ENCODE results near the gene MRPS6. TPM values are rescaled to one million over a fixed set of nuclear protein-coding genes. Genes with fewer than 3 reads are reported as not detected.

MRPS6 gene
- total RNA-seq, 1 experiment from 2014 or later: 109 TPM

- POLR2A ChIA-PET: no interaction called here
- H3K9me3 ChIP-seq (ENCODE audit: control insufficient read depth, insufficient read depth, low read depth, low read length): no peaks in the 10 kb centered on the region
- in situ Hi-C loops (cut with HindIII; ENCODE audit: low pct_unique_long_range_greater_than_20kb, low sequenced_read_pairs): no loop called here
- intact Hi-C loops (cut with micrococcal nuclease; ENCODE audit: unreplicated experiment): no loop called here
- no peak for DNase-seq (ENCODE audit: low read depth, low spot score)
- no peaks in the 10 kb centered on the region for H3K36me3 ChIP-seq (ENCODE audit: control insufficient read depth, insufficient read depth, low read length)
- no peak for TF ChIP-seq REST (IDR thresholded peaks at IDR 0.05; ENCODE audit: insufficient read depth in 1 of 2, low read depth in 2 of 2, low read length in 1 of 2)
- TF ChIP-seq, protein P1, sequence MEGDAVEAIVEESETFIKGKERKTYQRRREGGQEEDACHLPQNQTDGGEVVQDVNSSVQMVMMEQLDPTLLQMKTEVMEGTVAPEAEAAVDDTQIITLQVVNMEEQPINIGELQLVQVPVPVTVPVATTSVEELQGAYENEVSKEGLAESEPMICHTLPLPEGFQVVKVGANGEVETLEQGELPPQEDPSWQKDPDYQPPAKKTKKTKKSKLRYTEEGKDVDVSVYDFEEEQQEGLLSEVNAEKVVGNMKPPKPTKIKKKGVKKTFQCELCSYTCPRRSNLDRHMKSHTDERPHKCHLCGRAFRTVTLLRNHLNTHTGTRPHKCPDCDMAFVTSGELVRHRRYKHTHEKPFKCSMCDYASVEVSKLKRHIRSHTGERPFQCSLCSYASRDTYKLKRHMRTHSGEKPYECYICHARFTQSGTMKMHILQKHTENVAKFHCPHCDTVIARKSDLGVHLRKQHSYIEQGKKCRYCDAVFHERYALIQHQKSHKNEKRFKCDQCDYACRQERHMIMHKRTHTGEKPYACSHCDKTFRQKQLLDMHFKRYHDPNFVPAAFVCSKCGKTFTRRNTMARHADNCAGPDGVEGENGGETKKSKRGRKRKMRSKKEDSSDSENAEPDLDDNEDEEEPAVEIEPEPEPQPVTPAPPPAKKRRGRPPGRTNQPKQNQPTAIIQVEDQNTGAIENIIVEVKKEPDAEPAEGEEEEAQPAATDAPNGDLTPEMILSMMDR (IDR thresholded peaks at IDR 0.05): no peak
- no peak for TF ChIP-seq POLR2AphosphoS5 (IDR thresholded peaks at IDR 0.05; ENCODE audit: low read depth, low read length)
- no peak for TF ChIP-seq SIN3A (IDR thresholded peaks at IDR 0.05; ENCODE audit: borderline replicate concordance, insufficient read depth, low read depth, low read length)
- TF ChIP-seq TCF7L2 (IDR thresholded peaks at IDR 0.05; ENCODE audit: low read depth, low read length): no peak
- BruUV-seq (replicated peaks): no TSS peak
- CTCF ChIA-PET: no interaction called here
- peaks cover 11% of the 10 kb centered on the region for H3K4me1 ChIP-seq (ENCODE audit: control insufficient read depth, insufficient read depth, low read length)
- no peak overlapping the region for H3K27ac ChIP-seq (ENCODE audit: low read length)
- ATAC-seq: no peak
- H3K27me3 ChIP-seq (ENCODE audit: control insufficient read depth, insufficient read depth, low read length): no peaks in the 10 kb centered on the region
- H3K4me3 ChIP-seq (ENCODE audit: low read depth in 2 of 2, low read length in 2 of 2): no peak overlapping the region
Observed at GRCh38 chr21:34107606-34108005, 34.2 kb downstream of the MRPS6 start.

DNA sequence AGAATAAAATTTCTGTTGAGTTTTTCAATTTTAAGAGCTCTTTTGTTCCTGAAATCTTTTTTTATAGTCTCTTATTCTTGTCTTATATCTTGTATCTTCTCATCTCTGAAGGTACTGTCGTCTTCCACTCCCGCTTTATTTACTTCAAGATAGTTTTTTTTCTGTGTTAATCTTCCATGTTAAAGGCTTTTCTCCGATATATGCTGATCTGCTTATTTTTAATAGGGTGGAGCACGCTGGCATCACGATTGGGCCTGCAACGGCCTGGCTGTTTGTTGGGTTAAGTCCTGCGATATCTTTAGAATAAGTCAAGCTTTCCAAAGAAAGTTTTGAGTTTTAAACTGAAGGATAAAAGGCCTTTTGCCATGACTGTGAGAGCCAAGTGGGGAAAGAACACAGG, 35.7 kb downstream of the MRPS6 start:
- Histone ChIP-seq H3K4me1 (ENCODE audit: control insufficient read depth, insufficient read depth, low read length) (peaks cover 14% of the 10 kb centered on the region), H3K4me3 (ENCODE audit: low read depth in 2 of 2, low read length in 2 of 2) (no peak overlapping the region), H3K27ac (ENCODE audit: low read length) (no peak overlapping the region), H3K9me3 (ENCODE audit: control insufficient read depth, insufficient read depth, low read depth, low read length) (no peaks in the 10 kb centered on the region), H3K27me3 (ENCODE audit: control insufficient read depth, insufficient read depth, low read length) (no peaks in the 10 kb centered on the region), H3K36me3 (ENCODE audit: control insufficient read depth, insufficient read depth, low read length) (no peaks in the 10 kb centered on the region)
- TF ChIP-seq, protein P1 (IDR thresholded peaks at IDR 0.05): no peak
- TF ChIP-seq TCF7L2 (IDR thresholded peaks at IDR 0.05; ENCODE audit: low read depth, low read length): no peak
- TF ChIP-seq SIN3A (IDR thresholded peaks at IDR 0.05; ENCODE audit: borderline replicate concordance, insufficient read depth, low read depth, low read length): no peak
- no peak for TF ChIP-seq POLR2AphosphoS5 (IDR thresholded peaks at IDR 0.05; ENCODE audit: low read depth, low read length)
- no peak for TF ChIP-seq REST (IDR thresholded peaks at IDR 0.05; ENCODE audit: insufficient read depth in 1 of 2, low read depth in 2 of 2, low read length in 1 of 2)
- no peak for DNase-seq (ENCODE audit: low read depth, low spot score)
- ATAC-seq: no peak
- ChIA-PET POLR2A (no interaction called here), CTCF (no interaction called here)
- intact Hi-C loops (cut with micrococcal nuclease; ENCODE audit: unreplicated experiment) (no loop called here), in situ Hi-C loops (cut with HindIII; ENCODE audit: low pct_unique_long_range_greater_than_20kb, low sequenced_read_pairs) (no loop called here)
- no TSS peak for BruUV-seq (replicated peaks)
